Measurements from ENCODE around the gene ABCA5.
"Not testable (repeated sequence)": the region's sequence is repeated elsewhere in the genome, so short reads cannot be mapped to it uniquely, and the experiment has no call there.

Gene ABCA5

GRCh38 chr17:69207151-69207550 lies 119.8 kb downstream of the ABCA5 start:
- DNase-seq (ENCODE audit: low read depth in 3 of 3) = no peak

- DNase-seq (ENCODE audit: low read depth in 3 of 3) = no peak
Observed at GRCh38 chr17:69198238-69198637, 128.7 kb downstream of the ABCA5 start.

- not testable (repeated sequence) for DNase-seq (ENCODE audit: low read depth in 3 of 3)
Observed at GRCh38 chr17:69196105-69196653, 130.8 kb downstream of the ABCA5 start.

Measured in stimulated activated CD4-positive, alpha-beta T cell treated with anti-CD3 and anti-CD28 coated beads, TNF-alpha, amount 100 ng/mL, for 4 hours (primary cell).